Stimulated activated CD4-positive, alpha-beta T cell treated with anti-CD3 and anti-CD28 coated beads, Interleukin-12 subunit alpha, Interleukin-12 subunit beta, amount 100 ng/mL, for 24 hours (primary cell): ENCODE results near the gene EEA1.
A peak's percentile ranks its signal among the peaks of the same experiment; 100 is the strongest.

Experiments
- DNase-seq, 2 experiments: peaks; one replicate each; pipeline ENCODE4 v3.0.0-alpha.2; 2020; ENCODE audit warnings: low read depth in 2 of 2

Gene EEA1

GRCh38 chr12:92938638-92939037 is 9.5 kb upstream of the EEA1 start:
- no peak for DNase-seq

- no peak for DNase-seq
Measured at GRCh38 chr12:92938018-92938417, 8.9 kb upstream of the EEA1 start.

- no peak for DNase-seq
Measured at GRCh38 chr12:92933606-92934005, 4.5 kb upstream of the EEA1 start.

DNA sequence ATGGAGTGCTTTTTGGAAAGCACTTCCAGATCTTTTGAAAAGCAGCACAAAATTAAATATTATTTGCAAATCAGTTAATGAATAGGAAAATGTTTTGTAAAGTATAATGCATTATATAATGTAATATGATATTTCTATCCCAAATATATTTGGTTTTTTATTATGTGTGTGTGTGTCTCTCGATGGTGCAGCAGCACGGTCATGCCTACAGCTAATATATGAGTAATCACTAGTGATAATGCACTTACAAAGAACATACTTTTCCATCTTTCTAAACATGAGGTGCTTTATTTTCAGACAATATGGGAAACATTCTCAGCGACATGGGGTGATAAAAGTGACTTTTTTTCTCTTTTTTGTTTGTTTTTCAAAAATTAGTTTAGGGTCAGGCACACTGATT is 1.3 kb upstream of the EEA1 start:
- DNase-seq, result no peak

- no peak for DNase-seq
Measured at GRCh38 chr12:92929983-92930382, 888 bp upstream of the EEA1 start.

- peak; percentile 26 to 36 for DNase-seq
Measured at GRCh38 chr12:92928421-92928961, 604 bp downstream of the EEA1 start.

- DNase-seq, result no peak
Measured at GRCh38 chr12:92927436-92928281, 1.4 kb downstream of the EEA1 start.

- peak; percentile 31 to 40 for DNase-seq
Measured at GRCh38 chr12:92927055-92927435, 2.0 kb downstream of the EEA1 start.

DNA sequence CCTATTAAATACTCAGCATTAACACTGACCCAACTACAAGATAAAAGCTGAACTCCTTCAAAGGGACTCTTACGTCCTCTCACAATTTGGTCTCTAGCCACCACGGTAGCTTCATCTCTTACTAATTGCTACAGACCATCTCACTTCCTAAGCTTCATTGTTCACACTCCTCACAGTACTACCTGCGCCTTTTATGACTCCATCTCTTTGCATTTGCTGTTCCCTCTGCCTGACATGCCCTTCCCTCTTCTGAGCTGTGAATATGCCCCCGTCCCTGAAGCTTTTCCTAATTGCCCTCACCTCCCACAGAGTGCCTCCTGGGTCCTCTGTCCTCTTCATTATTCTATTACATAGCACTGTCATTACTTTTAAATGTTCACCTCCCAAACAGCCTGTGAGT is 2.5 kb downstream of the EEA1 start:
- DNase-seq, result no peak

GRCh38 chr12:92921877-92922276 is 7.2 kb downstream of the EEA1 start:
- no peak for DNase-seq

GRCh38 chr12:92915365-92915764 is 13.7 kb downstream of the EEA1 start:
- no peak for DNase-seq

- no peak for DNase-seq
Measured at GRCh38 chr12:92914170-92914569, 14.9 kb downstream of the EEA1 start.

DNA sequence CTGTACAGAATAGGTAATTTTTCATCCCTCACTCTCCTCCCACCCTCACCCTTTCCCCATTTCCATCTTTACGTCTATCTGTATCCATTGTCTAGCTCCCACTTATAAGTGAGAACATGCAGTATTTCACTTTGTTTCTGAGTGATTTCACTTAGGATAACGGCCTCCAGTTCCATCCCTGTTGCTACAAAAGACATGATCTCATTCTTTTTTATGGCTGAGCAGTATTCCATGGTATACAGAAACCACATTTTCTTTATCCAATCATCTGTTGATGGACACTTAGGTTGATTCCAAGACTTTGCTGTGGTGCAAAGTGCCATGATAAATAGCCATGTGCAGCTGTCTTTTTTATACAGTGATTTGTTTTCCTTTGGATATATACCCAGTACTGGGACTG is 16.4 kb downstream of the EEA1 start:
- DNase-seq, result no peak

- DNase-seq, result no peak
Measured at GRCh38 chr12:92912052-92912451, 17.0 kb downstream of the EEA1 start.

DNA sequence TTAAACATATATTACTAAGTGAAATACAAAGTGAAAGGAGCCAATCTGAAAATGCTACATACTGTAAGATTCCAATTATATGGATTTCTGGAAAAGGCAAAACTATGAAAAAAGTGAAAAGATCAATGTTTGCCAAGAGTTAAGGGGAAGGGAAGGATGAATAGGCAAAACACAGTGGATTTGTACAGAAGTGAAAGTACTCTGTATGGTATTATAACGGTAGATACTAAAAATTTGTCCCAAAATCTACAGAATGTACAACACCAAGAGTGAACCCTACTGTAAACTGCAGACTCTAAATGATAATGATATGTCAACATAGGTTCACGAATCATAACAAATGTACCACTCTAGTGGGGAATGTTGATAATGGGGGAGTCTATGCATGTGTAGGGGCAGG is 17.8 kb downstream of the EEA1 start:
- no peak for DNase-seq

DNA sequence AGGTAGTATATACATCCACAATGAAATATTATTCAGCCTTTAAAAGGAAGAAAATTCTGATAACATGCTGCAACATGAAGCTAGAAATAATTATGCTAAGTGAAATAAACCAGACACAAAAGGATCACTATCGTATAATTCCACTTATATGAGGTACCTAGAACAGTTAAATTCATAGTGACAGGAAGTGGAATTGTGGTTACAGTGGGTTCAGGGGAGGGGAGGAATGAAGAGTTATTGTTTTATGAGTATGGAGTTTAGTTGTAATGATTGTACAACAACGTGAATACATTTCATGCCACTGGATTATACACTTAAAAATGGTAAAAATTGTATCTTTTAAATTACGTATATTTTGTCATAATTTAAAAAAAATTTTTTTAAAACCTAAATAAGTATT is 21.0 kb downstream of the EEA1 start:
- DNase-seq, result no peak

DNA sequence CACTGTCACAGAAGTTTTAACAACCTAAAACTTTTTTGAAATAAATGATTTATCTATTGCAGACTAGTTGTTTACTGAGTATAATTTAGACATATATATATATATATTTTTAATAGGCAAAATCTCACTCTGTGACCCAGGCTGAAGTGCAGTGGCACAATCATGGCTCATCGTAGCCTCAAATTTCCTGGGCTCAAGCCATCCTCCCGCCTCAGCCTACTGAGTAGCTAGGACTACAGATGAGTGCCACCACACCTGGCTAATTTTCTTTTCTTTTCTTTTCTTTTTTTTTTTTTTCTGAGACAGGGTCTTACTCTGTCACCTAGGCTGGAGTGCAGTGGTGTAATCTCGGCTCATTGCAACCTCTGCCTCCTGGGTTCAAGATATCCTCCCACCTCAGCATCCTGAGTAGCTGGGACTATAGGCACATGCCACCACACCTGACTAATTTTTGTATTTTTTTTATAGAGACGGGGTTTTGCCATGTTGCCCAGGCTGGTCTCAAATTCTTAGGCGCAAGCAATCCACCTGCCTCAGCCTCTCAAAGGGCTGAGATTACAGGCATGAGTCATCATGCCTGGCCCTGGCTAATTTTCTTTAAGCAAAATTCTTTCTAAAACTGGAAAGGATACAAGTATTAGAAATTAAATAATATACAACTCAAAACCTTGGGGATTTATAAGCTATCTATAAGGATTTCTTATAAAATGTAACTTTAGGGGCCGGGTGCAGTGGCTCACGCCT is 23.1 kb downstream of the EEA1 start:
- DNase-seq, result no peak

- no peak for DNase-seq
Measured at GRCh38 chr12:92905258-92905810, 23.8 kb downstream of the EEA1 start.

GRCh38 chr12:92900941-92901340 is 28.2 kb downstream of the EEA1 start:
- no peak for DNase-seq

DNA sequence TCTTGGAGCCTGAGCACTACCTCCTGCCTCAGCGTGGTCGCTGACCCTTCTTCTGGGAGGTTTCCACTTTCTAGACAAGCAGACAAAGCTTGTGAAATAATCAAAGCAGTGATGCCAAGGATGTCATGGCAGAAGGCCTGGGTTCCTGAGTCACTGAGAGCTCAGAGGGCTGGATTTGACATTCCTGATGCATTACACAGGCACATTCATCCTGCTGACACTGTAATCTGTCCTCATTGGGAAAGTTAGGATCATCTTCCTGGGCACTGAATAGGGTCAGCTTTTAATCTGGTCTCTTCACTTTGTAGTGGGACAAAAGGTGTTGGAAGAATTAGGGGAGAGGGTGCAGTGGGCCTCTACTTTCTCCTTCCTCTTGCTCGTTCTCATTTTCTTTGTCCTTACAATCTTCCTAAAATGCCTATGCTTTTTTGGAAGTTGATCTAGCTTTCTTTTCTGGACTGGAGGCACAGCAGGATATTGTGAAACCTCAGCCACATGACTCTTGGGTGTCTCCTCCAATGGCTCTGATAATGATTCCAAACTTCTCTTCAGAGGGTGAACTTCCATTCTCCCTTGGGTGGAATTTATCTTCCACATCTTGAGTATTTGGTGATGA is 29.6 kb downstream of the EEA1 start:
- no peak for DNase-seq

DNA sequence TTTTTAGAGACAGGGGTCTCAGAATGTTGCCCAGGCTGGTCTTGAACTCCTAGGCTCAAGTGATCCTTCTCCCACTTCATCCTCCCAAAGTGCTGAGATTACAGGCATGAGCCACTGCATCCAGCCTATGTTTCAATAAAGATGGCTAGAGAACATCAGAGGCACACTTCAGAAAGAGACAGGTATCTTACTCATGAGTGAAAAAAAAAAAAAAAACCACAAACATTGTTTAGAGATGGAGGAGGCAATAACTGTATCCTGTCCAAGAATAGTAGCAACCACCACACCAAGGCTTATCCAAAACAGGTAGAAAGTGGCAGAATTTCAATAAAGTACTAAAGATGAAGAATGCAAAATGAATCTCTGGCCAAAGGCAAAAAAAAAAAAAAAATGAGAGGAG is 30.3 kb downstream of the EEA1 start:
- no peak for DNase-seq

GRCh38 chr12:92897844-92898243 is 31.3 kb downstream of the EEA1 start:
- DNase-seq, result no peak
